AG04450 (cell line): ENCODE data around the gene IL36A. TPM values are rescaled to one million over a fixed set of nuclear protein-coding genes. Genes with fewer than 3 reads are reported as not detected.

Source experiments
- CTCF ChIA-PET: fragments of 300-600, 350-600 bp; formaldehyde crosslinking; extraction: SDS; loops from one replicate; lab custom pipeline; 2022; ENCODE audit warnings: antibody characterized with exemption, inconsistent platforms; lab: Charles Lee
- POLR2A ChIA-PET: fragments of 350-600 bp; formaldehyde crosslinking; extraction: SDS; loops from one replicate; lab custom pipeline; 2021; ENCODE audit warnings: antibody characterized with exemption, inconsistent platforms; lab: Yijun Ruan, JAX
- DNase-seq: peaks from one replicate; pipeline ENCODE4 v3.0.0-alpha.2; 2011; ENCODE audit warnings: low read depth, low spot score
- H3K27ac ChIP-seq: one replicate; pipeline ENCODE4 v1.5.1; 2012; ENCODE audit warnings: low read depth, low read length, control low read depth
- H3K27me3 ChIP-seq: one replicate; pipeline ENCODE4 v1.6.0; 2012; ENCODE audit warnings: low read length; ENCODE audit not compliant: control insufficient read depth, insufficient read depth
- H3K4me3 ChIP-seq: 2 replicates; pipeline ENCODE4 v1.5.1; 2011; ENCODE audit warnings: mild to moderate bottlenecking, low read depth, low read length, control low read depth
- H3K9me3 ChIP-seq: 2 replicates; pipeline ENCODE4 v1.5.1; 2012; ENCODE audit warnings: low read length; ENCODE audit not compliant: control insufficient read depth, insufficient read depth
- polyA plus RNA-seq: library from polyadenylated mRNA; depleted of rRNA; stranded (reverse); fragments of >200 nt; gene quantifications from 2 replicates; pipeline ENCODE4 v1.2.3, GENCODE V29; 2011
- TF ChIP-seq, protein P1 (sequence below): IDR thresholded peaks from 2 replicates; pipeline ENCODE4 v1.5.1; 2011; ENCODE audit warnings: low read depth, low read length, control low read depth, inconsistent platforms

IL36A gene
- polyA plus RNA-seq, 1 experiment: not detected

DNA sequence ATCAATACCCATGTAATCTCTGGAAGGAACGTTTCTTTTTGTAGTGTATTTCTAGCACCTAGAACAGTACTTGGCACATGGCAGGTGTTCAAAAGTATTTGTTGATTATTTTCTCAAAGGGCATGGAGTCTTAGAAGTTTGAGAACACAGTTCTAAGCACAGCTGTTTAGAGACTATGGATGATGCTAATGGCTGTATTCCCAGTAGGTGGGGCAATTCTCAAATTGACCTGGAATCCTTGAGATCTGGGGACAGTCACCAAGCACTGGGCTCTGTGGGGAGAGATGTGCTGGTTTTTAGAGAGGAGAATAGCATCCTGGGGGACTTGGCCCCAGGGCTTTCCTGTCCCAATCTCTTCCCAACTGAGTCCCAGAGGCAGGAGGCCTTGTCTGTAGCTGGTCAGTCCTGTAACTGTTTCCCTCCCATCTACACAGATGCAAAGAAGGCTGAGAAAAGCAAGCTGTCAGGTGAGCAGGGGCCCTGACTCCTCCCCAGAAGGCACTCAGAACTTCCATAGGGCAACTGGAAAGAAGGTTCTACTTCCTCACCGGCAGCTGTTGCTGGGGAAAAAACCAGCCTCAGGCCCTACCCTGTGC lies 44.9 kb upstream of the IL36A start:
- TF ChIP-seq, protein P1, sequence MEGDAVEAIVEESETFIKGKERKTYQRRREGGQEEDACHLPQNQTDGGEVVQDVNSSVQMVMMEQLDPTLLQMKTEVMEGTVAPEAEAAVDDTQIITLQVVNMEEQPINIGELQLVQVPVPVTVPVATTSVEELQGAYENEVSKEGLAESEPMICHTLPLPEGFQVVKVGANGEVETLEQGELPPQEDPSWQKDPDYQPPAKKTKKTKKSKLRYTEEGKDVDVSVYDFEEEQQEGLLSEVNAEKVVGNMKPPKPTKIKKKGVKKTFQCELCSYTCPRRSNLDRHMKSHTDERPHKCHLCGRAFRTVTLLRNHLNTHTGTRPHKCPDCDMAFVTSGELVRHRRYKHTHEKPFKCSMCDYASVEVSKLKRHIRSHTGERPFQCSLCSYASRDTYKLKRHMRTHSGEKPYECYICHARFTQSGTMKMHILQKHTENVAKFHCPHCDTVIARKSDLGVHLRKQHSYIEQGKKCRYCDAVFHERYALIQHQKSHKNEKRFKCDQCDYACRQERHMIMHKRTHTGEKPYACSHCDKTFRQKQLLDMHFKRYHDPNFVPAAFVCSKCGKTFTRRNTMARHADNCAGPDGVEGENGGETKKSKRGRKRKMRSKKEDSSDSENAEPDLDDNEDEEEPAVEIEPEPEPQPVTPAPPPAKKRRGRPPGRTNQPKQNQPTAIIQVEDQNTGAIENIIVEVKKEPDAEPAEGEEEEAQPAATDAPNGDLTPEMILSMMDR: no peak
- Histone ChIP-seq H3K4me3 (no peak overlapping the region), H3K27me3 (peaks cover 18% of the 10 kb centered on the region), H3K27ac (no peak overlapping the region), H3K9me3 (no peaks in the 10 kb centered on the region)
- no peak for DNase-seq
- POLR2A ChIA-PET: no interaction called here
- CTCF ChIA-PET: interaction anchor here (0.6 to 4.2 kb wide), 6 partner anchors 17 to 744 kb away, joined by 3 to 74 read pairs (median 8); no protein-coding TSS in a partner anchor

DNA sequence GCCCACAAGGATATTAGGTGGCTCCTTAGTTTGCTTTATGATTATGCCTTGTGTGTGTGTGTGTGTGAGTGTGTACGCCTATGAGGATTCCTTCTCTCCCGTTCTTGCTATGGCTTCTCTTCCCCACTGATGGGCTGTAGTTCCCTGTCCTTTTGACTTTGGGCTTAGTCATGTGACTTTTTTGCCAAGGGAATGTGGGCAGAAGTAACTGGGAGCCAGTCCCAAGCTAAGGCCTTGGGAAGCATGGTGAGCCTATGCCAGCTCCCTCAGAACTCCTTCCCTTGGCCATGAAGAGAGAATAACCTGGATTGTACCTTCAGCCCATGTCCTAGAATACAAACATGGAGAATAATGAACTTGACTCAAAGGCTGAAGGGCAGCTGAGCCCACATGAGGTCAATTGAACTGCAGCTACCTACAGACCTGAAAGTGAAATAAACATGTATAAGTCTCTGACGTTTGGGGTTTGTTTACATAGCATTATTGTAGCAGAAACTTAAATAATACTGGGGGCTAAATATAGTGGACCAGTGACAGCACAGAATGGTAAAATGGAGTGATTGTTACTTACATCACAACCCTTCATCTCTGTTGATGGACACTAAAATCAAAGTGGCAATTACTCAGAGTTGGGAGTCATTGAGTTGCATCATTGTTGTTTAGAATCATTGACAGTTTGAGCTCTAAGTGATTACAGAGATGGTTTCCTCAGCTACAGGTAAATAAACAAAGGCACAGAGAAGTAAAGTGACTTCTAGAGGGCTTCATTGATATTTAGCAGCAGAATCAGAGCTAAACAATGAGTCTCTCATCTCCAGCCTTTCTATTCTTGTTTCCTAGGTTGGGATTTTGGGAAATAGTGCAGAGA lies 42.7 kb upstream of the IL36A start:
- POLR2A ChIA-PET: no interaction called here
- CTCF ChIA-PET: interaction anchor here (0.6 to 1.8 kb wide), 3 partner anchors 13 to 213 kb away, joined by 3 to 14 read pairs (median 8); no protein-coding TSS in a partner anchor

DNA sequence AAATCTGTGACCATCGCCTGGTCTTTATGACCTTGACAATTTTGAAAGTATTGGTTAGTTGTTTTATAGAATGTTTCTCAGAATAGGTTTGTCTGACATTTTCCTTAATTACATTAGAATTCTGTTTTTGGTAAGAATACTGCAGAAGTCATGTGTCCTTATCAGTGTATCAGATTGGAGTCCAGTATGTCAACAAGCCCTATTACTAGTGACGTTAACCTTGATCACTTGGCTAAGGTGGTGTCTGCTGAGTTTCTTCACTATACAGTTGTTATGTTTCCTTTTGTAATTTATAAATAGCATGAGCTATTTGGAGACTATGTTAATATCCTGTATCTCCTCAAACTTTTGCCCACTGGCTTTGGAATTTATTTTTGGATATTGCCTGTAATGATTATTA lies 38.2 kb upstream of the IL36A start:
- CTCF ChIA-PET: interaction anchor here (0.7 to 1.7 kb wide), 4 partner anchors 8 to 367 kb away, joined by 4 to 7 read pairs (median 6); no protein-coding TSS in a partner anchor
- no peak for DNase-seq
- H3K4me3 ChIP-seq: no peak overlapping the region
- TF ChIP-seq, protein P1: no peak
- H3K27ac ChIP-seq: no peak overlapping the region
- no peaks in the 10 kb centered on the region for H3K9me3 ChIP-seq
- POLR2A ChIA-PET: no interaction called here
- peaks cover 11% of the 10 kb centered on the region for H3K27me3 ChIP-seq

More for the DNA sequence above, 42.7 kb upstream of the IL36A start:
- Histone ChIP-seq H3K4me3 (no peak overlapping the region), H3K27ac (no peak overlapping the region), H3K9me3 (no peaks in the 10 kb centered on the region), H3K27me3 (peaks cover 11% of the 10 kb centered on the region)
- TF ChIP-seq, protein P1: no peak
- no peak for DNase-seq

DNA sequence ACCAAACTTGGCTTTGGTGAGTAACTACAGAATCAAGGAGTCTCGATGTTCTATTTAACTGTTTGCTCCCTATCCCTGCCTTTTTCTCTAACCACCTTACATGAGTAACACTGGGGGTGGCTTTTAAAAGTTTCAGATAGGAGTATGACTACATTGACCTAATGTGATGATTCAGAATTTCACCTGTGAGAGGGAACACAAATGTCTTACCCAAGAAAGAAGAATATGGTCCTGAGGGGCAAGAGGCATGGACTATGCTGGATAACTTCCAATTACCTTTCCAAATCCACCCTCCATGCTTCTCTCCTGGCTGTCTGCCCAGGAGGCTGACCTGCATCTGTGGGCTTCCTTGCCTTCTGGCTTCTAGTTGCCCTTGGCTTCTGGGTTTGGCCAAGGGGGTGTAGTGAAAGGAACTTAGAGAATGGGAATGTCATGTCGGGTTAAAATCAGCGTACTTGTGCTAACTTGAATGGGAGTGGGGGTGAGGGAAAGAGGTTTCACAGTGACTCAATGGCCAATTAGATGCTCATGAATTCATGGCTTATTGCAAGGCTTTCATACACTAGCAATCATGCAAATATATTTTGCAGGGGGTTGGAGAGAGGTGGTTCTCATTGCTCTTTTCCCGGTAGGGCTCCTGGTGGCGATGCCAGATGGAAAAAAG lies 32.7 kb upstream of the IL36A start:
- ChIA-PET CTCF (no interaction called here), POLR2A (no interaction called here)
- Histone ChIP-seq H3K4me3 (no peak overlapping the region), H3K27me3 (peaks cover 3% of the 10 kb centered on the region), H3K27ac (no peak overlapping the region), H3K9me3 (no peaks in the 10 kb centered on the region)
- no peak for DNase-seq
- TF ChIP-seq, protein P1: no peak
